DOHH2 (cell line): ENCODE results near the gene SURF2.

Source experiments
- H3F3A ChIP-seq: fragments of 200-600 bp; sonication (generic), shearing (Covaris generic); 2 replicates; pipeline ENCODE4 v1.6.0; 2016; ENCODE audit warnings: antibody characterized with exemption, mild to moderate bottlenecking; ENCODE audit not compliant: control insufficient read depth, insufficient read depth
- H3K27ac ChIP-seq: fragments of 200-600 bp; sonication (generic); 2 replicates; pipeline ENCODE4 v1.5.1; 2014; ENCODE audit warnings: low read depth, mild to moderate bottlenecking, low read length, moderate library complexity
- H3K27me3 ChIP-seq: fragments of 200-600 bp; sonication (generic); 2 replicates; pipeline ENCODE4 v1.6.1; 2014; ENCODE audit warnings: mild to moderate bottlenecking, low read length, mixed read lengths; ENCODE audit not compliant: control insufficient read depth
- H3K36me3 ChIP-seq: fragments of 200-600 bp; sonication (generic); 2 replicates; pipeline ENCODE4 v1.6.1; 2014; ENCODE audit warnings: mild to moderate bottlenecking, low read length, moderate library complexity, mixed read lengths; ENCODE audit not compliant: control insufficient read depth
- H3K4me1 ChIP-seq: fragments of 200-600 bp; sonication (generic); 2 replicates; pipeline ENCODE4 v1.6.1; 2014; ENCODE audit warnings: mild to moderate bottlenecking, low read length, mixed read lengths; ENCODE audit not compliant: control insufficient read depth
- H3K4me2 ChIP-seq: fragments of 200-600 bp; sonication (generic); 2 replicates; pipeline ENCODE4 v1.6.0; 2014; ENCODE audit warnings: mild to moderate bottlenecking, low read length, moderate library complexity
- H3K4me3 ChIP-seq: fragments of 200-600 bp; sonication (generic); 2 replicates; pipeline ENCODE4 v1.5.1; 2014; ENCODE audit warnings: mild to moderate bottlenecking, low read length, mixed read lengths
- H3K79me2 ChIP-seq: fragments of 200-600 bp; sonication (generic); 2 replicates; pipeline ENCODE4 v1.6.1; 2014; ENCODE audit warnings: mild to moderate bottlenecking, low read length, mixed read lengths; ENCODE audit not compliant: control insufficient read depth
- H3K9me2 ChIP-seq: fragments of 200-600 bp; sonication (generic); replicated peaks from 2 replicates; pipeline ENCODE4 v1.6.1; 2014; ENCODE audit warnings: mild to moderate bottlenecking, low read length, mixed read lengths; ENCODE audit not compliant: control insufficient read depth
- H3K9me3 ChIP-seq: fragments of 200-600 bp; sonication (generic); 2 replicates; pipeline ENCODE4 v1.6.1; 2014; ENCODE audit warnings: antibody characterized with exemption, low read length, mixed read lengths; ENCODE audit not compliant: control insufficient read depth, insufficient read depth
- H4K20me1 ChIP-seq: fragments of 200-600 bp; sonication (generic); 2 replicates; pipeline ENCODE4 v1.6.0; 2014; ENCODE audit warnings: low read depth, mild to moderate bottlenecking, antibody characterized with exemption, low read length, moderate library complexity; ENCODE audit not compliant: control insufficient read depth, insufficient read depth
- EZH2phosphoT487 ChIP-seq: fragments of 200-600 bp; sonication (generic); IDR thresholded peaks from 2 replicates; pipeline ENCODE4 v1.6.1; 2017; ENCODE audit warnings: borderline replicate concordance, mild to moderate bottlenecking, antibody characterized with exemption, low read length, moderate library complexity, mixed read lengths
- TF ChIP-seq, protein P1 (sequence below): fragments of 200-600 bp; sonication (generic); IDR thresholded peaks from one replicate; pipeline ENCODE4 v1.5.1; 2014; ENCODE audit warnings: antibody characterized with exemption, mild to moderate bottlenecking, low read depth, low read length; ENCODE audit not compliant: poor library complexity, severe bottlenecking

Gene SURF2

DNA sequence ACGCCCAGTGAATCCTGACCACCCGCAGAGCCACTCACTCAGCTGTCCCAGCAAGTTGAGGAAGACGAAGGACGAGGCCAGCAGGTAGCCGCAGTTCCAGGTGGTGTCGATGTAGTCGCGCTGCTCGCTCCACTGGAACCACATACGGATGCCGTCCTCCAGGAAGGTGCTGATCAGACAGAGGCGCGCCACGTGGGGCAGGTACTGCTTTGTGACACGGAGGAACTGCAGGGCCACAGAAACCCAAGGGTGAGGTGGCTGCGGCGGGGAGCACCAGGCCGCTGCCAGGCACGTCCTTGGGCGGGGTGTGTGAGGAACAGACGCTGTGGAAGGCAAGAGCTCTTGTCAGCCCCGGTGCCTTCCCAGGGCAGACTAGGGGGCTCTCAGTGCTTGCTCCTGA is 10.9 kb downstream of the SURF2 start:
- H4K20me1 ChIP-seq: peaks cover 33% of the 10 kb centered on the region
- H3K36me3 ChIP-seq: peaks cover 94% of the 10 kb centered on the region
- H3K9me3 ChIP-seq: no peaks in the 10 kb centered on the region
- H3K27ac ChIP-seq: no peak overlapping the region
- H3K4me1 ChIP-seq: peaks cover 26% of the 10 kb centered on the region
- no peak overlapping the region for H3K4me2 ChIP-seq
- H3K27me3 ChIP-seq: no peaks in the 10 kb centered on the region
- peaks cover 6% of the 10 kb centered on the region; the same call in 1 of the 2 replicates for H3F3A ChIP-seq
- H3K79me2 ChIP-seq: peaks cover 62% of the 10 kb centered on the region
- H3K9me2 ChIP-seq: no peaks in the 10 kb centered on the region
- TF ChIP-seq EZH2phosphoT487: no peak
- TF ChIP-seq, protein P1, sequence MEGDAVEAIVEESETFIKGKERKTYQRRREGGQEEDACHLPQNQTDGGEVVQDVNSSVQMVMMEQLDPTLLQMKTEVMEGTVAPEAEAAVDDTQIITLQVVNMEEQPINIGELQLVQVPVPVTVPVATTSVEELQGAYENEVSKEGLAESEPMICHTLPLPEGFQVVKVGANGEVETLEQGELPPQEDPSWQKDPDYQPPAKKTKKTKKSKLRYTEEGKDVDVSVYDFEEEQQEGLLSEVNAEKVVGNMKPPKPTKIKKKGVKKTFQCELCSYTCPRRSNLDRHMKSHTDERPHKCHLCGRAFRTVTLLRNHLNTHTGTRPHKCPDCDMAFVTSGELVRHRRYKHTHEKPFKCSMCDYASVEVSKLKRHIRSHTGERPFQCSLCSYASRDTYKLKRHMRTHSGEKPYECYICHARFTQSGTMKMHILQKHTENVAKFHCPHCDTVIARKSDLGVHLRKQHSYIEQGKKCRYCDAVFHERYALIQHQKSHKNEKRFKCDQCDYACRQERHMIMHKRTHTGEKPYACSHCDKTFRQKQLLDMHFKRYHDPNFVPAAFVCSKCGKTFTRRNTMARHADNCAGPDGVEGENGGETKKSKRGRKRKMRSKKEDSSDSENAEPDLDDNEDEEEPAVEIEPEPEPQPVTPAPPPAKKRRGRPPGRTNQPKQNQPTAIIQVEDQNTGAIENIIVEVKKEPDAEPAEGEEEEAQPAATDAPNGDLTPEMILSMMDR: no peak
- no peak overlapping the region for H3K4me3 ChIP-seq

- Histone ChIP-seq H3K4me3 (no peak overlapping the region), H3K27ac (no peak overlapping the region), H3F3A (peaks cover 5% of the 10 kb centered on the region; the same call in 1 of the 2 replicates), H3K36me3 (peaks cover 94% of the 10 kb centered on the region), H3K4me2 (no peak overlapping the region), H4K20me1 (peaks cover 35% of the 10 kb centered on the region), H3K9me2 (no peaks in the 10 kb centered on the region), H3K9me3 (no peaks in the 10 kb centered on the region), H3K4me1 (peaks cover 32% of the 10 kb centered on the region), H3K27me3 (no peaks in the 10 kb centered on the region), H3K79me2 (peaks cover 67% of the 10 kb centered on the region)
- TF ChIP-seq, protein P1: no peak
- TF ChIP-seq EZH2phosphoT487: no peak
These were observed 11.4 kb downstream of the SURF2 start for GRCh38 chr9:133367778-133368177.

DNA sequence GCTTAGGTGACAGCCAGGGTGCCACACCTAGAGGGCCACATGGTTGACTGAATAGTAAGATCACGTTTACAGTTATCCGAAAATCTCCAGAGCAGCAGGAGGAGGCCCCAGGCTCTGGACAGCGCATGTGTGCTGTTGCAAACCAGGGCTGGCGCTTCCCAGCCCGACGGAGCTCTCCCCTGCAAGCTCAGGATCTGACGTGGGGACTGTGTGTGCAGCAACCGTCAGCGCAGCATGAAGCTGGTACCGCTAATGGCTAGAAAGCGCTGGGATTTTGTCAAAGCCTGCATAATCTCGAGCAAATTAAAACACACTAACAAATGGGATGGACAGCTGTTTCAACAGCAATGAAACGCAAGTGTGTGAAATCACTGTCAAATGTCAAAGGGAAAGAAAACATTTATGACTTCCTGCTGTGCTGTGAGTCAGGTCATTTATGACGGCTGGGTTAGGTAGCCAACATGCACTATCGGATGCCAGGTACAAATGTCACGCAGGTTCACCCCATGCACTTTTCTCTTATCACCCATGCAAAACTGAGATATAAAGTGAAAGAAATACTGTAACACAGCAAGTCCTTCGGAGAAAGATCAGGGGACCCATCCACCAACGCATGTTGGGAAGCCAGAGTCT is 12.0 kb downstream of the SURF2 start:
- Histone ChIP-seq H3K36me3 (peaks cover 94% of the 10 kb centered on the region), H3K4me1 (peaks cover 38% of the 10 kb centered on the region)

More for the DNA sequence above, 12.0 kb downstream of the SURF2 start:
- Histone ChIP-seq H3K9me2 (no peaks in the 10 kb centered on the region), H3K4me3 (no peak overlapping the region), H4K20me1 (peaks cover 35% of the 10 kb centered on the region), H3F3A (peaks cover 5% of the 10 kb centered on the region; the same call in 1 of the 2 replicates), H3K9me3 (no peaks in the 10 kb centered on the region), H3K79me2 (peaks cover 73% of the 10 kb centered on the region), H3K27me3 (no peaks in the 10 kb centered on the region), H3K27ac (no peak overlapping the region), H3K4me2 (no peak overlapping the region)
- TF ChIP-seq, protein P1: no peak
- no peak for TF ChIP-seq EZH2phosphoT487
